ENCODE measurements around the gene EPB41. TPM values are rescaled to one million over a fixed set of nuclear protein-coding genes. Genes with fewer than 3 reads are reported as not detected.
"Not testable (repeated sequence)": the region's sequence is repeated elsewhere in the genome, so short reads cannot be mapped to it uniquely, and the experiment has no call there.

Gene EPB41
- total RNA-seq, 1 experiment from 2014 or later: 20.2 TPM

DNA sequence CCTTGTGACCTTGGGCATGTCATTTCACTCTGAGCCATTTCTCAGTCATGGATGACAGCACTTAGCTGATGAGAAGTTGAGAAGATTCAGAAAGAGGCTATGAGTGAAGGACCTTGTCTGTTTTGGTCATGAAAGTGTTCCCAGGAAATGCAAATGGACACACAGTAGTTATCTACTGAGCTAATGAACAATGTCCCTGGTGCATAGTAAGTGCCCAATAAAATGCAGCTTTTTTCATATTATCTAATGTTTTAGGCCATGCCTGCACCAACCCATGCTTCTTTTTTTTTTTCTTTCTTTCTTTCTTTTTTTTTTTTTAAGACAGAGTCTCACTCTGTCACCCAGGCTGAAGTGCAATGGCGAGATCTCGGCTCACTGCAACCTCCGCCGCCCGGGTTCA is 44.4 kb upstream of the EPB41 start:
- no TSS peak for BruUV-seq (replicated peaks)
- TF ChIP-seq, protein P1, sequence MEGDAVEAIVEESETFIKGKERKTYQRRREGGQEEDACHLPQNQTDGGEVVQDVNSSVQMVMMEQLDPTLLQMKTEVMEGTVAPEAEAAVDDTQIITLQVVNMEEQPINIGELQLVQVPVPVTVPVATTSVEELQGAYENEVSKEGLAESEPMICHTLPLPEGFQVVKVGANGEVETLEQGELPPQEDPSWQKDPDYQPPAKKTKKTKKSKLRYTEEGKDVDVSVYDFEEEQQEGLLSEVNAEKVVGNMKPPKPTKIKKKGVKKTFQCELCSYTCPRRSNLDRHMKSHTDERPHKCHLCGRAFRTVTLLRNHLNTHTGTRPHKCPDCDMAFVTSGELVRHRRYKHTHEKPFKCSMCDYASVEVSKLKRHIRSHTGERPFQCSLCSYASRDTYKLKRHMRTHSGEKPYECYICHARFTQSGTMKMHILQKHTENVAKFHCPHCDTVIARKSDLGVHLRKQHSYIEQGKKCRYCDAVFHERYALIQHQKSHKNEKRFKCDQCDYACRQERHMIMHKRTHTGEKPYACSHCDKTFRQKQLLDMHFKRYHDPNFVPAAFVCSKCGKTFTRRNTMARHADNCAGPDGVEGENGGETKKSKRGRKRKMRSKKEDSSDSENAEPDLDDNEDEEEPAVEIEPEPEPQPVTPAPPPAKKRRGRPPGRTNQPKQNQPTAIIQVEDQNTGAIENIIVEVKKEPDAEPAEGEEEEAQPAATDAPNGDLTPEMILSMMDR (IDR thresholded peaks at IDR 0.05): no peak
- TF ChIP-seq, protein P2, sequence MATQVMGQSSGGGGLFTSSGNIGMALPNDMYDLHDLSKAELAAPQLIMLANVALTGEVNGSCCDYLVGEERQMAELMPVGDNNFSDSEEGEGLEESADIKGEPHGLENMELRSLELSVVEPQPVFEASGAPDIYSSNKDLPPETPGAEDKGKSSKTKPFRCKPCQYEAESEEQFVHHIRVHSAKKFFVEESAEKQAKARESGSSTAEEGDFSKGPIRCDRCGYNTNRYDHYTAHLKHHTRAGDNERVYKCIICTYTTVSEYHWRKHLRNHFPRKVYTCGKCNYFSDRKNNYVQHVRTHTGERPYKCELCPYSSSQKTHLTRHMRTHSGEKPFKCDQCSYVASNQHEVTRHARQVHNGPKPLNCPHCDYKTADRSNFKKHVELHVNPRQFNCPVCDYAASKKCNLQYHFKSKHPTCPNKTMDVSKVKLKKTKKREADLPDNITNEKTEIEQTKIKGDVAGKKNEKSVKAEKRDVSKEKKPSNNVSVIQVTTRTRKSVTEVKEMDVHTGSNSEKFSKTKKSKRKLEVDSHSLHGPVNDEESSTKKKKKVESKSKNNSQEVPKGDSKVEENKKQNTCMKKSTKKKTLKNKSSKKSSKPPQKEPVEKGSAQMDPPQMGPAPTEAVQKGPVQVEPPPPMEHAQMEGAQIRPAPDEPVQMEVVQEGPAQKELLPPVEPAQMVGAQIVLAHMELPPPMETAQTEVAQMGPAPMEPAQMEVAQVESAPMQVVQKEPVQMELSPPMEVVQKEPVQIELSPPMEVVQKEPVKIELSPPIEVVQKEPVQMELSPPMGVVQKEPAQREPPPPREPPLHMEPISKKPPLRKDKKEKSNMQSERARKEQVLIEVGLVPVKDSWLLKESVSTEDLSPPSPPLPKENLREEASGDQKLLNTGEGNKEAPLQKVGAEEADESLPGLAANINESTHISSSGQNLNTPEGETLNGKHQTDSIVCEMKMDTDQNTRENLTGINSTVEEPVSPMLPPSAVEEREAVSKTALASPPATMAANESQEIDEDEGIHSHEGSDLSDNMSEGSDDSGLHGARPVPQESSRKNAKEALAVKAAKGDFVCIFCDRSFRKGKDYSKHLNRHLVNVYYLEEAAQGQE (IDR thresholded peaks at IDR 0.05; ENCODE audit: insufficient read depth in 1 of 2, low read depth in 2 of 2, low read length in 1 of 2): no peak
- TF ChIP-seq SIN3A (IDR thresholded peaks at IDR 0.05; ENCODE audit: borderline replicate concordance, insufficient read depth, low read depth, low read length) (no peak), TCF7L2 (IDR thresholded peaks at IDR 0.05; ENCODE audit: low read depth, low read length) (no peak), POLR2AphosphoS5 (IDR thresholded peaks at IDR 0.05; ENCODE audit: low read depth, low read length) (no peak)
- ATAC-seq (no peak), DNase-seq (ENCODE audit: low read depth, low spot score) (no peak)
- Histone ChIP-seq H3K9me3 (ENCODE audit: control insufficient read depth, insufficient read depth, low read depth, low read length) (no peaks in the 10 kb centered on the region), H3K36me3 (ENCODE audit: control insufficient read depth, insufficient read depth, low read length) (no peaks in the 10 kb centered on the region), H3K27me3 (ENCODE audit: control insufficient read depth, insufficient read depth, low read length) (no peaks in the 10 kb centered on the region), H3K4me1 (ENCODE audit: control insufficient read depth, insufficient read depth, low read length) (no peaks in the 10 kb centered on the region), H3K4me3 (ENCODE audit: low read depth in 2 of 2, low read length in 2 of 2) (no peak overlapping the region), H3K27ac (ENCODE audit: low read length) (no peak overlapping the region)
- POLR2A ChIA-PET: interaction anchor here (0.6 kb wide), 1 partner anchor 1425 kb away, joined by 10 read pairs; no protein-coding TSS in a partner anchor
- CTCF ChIA-PET: interaction anchor here (0.7 kb wide), 2 partner anchors 37 to 384 kb away, joined by 5 to 7 read pairs; no protein-coding TSS in a partner anchor
- intact Hi-C loops (cut with micrococcal nuclease; ENCODE audit: unreplicated experiment) (loop anchor here (10.0 kb wide), 1 partner anchor 225 kb away; the partner anchor contains the start of genes RNU11 and TAF12), in situ Hi-C loops (cut with HindIII; ENCODE audit: low pct_unique_long_range_greater_than_20kb, low sequenced_read_pairs) (no loop called here)

DNA sequence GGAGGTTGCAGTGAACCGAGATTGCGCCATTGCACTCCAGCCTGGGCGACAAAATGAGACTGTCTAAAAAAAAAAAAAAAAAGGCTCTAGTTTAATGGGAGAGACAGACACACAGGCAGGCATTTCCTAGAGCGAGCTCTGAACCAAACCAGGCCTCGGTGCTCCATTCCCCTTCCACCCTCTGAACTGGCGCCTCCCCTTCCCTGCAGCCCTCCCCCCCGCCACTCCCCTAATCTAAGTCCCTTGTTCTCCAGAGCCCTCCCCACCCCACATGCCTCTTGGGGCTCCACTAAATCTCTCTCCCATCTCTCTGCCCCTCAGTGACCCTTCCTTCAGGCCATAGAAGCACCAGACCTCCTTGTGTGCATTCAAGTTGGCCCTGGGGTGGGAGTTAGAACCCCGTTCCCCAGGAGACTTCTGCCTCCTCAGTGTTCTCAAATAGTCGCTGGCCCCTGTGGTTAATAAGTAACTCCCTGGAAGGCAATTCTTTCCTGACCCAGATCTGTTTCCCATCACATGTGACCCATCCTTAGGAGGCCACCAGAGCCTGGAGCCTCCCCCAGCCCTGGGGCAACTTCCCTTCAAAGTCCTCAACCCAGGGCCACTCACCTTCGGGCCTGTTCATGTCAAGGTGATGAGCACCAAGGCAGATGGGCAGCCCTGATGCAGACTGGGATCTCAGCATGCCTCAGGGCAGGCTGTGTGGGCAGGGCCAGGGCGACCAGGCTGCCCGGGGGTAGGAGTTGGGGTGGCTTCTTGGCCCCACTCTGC is 42.6 kb upstream of the EPB41 start:
- TF ChIP-seq SIN3A (IDR thresholded peaks at IDR 0.05; ENCODE audit: borderline replicate concordance, insufficient read depth, low read depth, low read length) (no peak), POLR2AphosphoS5 (IDR thresholded peaks at IDR 0.05; ENCODE audit: low read depth, low read length) (no peak), TCF7L2 (IDR thresholded peaks at IDR 0.05; ENCODE audit: low read depth, low read length) (no peak)
- TF ChIP-seq, protein P2 (IDR thresholded peaks at IDR 0.05; ENCODE audit: insufficient read depth in 1 of 2, low read depth in 2 of 2, low read length in 1 of 2): no peak
- TF ChIP-seq, protein P1 (IDR thresholded peaks at IDR 0.05): no peak
- Histone ChIP-seq H3K4me1 (ENCODE audit: control insufficient read depth, insufficient read depth, low read length) (no peaks in the 10 kb centered on the region), H3K27ac (ENCODE audit: low read length) (no peak overlapping the region), H3K4me3 (ENCODE audit: low read depth in 2 of 2, low read length in 2 of 2) (no peak overlapping the region), H3K27me3 (ENCODE audit: control insufficient read depth, insufficient read depth, low read length) (no peaks in the 10 kb centered on the region), H3K9me3 (ENCODE audit: control insufficient read depth, insufficient read depth, low read depth, low read length) (no peaks in the 10 kb centered on the region), H3K36me3 (ENCODE audit: control insufficient read depth, insufficient read depth, low read length) (no peaks in the 10 kb centered on the region)
- ATAC-seq: no peak
- intact Hi-C loops (cut with micrococcal nuclease; ENCODE audit: unreplicated experiment): loop anchor here (10.0 kb wide), 1 partner anchor 227 kb away; the partner anchor contains the start of genes RNU11 and TAF12
- in situ Hi-C loops (cut with HindIII; ENCODE audit: low pct_unique_long_range_greater_than_20kb, low sequenced_read_pairs): no loop called here
- CTCF ChIA-PET: no interaction called here
- no peak for DNase-seq (ENCODE audit: low read depth, low spot score)
- BruUV-seq (replicated peaks): no TSS peak
- POLR2A ChIA-PET: no interaction called here

DNA sequence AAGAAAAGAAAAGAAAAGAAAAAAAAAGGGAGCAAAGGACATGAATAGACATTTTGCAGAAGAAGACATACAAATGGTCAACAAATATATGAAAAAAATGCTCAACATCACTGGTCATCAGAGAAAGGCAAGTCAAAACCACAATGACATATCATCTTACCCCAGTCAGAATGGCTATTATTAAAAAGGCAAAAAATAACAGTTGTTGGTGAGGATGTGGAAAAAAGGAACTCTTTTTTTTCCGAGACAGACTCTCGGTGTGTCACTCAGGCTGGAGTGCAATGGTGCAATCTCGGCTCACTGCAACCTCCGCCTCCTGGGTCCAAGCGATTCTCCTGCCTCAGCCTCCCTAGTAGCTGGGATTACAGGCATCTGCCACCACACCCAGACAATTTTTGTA is 39.2 kb upstream of the EPB41 start:
- H3K36me3 ChIP-seq (ENCODE audit: control insufficient read depth, insufficient read depth, low read length); BruUV-seq (replicated peaks); H3K27me3 ChIP-seq (ENCODE audit: control insufficient read depth, insufficient read depth, low read length); H3K4me3 ChIP-seq (ENCODE audit: low read depth in 2 of 2, low read length in 2 of 2); in situ Hi-C loops (cut with HindIII; ENCODE audit: low pct_unique_long_range_greater_than_20kb, low sequenced_read_pairs); H3K4me1 ChIP-seq (ENCODE audit: control insufficient read depth, insufficient read depth, low read length); ATAC-seq; H3K9me3 ChIP-seq (ENCODE audit: control insufficient read depth, insufficient read depth, low read depth, low read length); DNase-seq (ENCODE audit: low read depth, low spot score); H3K27ac ChIP-seq (ENCODE audit: low read length): not testable (repeated sequence)
- intact Hi-C loops (cut with micrococcal nuclease; ENCODE audit: unreplicated experiment): loop anchor here (10.0 kb wide), 1 partner anchor 230 kb away; the partner anchor contains the start of genes RNU11 and TAF12
- POLR2A ChIA-PET: interaction anchor here (0.6 kb wide), 1 partner anchor 71 kb away, joined by 10 read pairs; no protein-coding TSS in a partner anchor
- CTCF ChIA-PET: interaction anchor here (0.6 to 2.7 kb wide), 3 partner anchors 90 to 335 kb away, joined by 6 to 42 read pairs (median 6); no protein-coding TSS in a partner anchor
